GM19351 (cell line): Measurements from ENCODE around the gene GFAP.
"Not testable (repeated sequence)": the region's sequence is repeated elsewhere in the genome, so short reads cannot be mapped to it uniquely, and the experiment has no call there.

Experiments
- ATAC-seq: cut with Tn5 transposase; IDR thresholded peaks from one replicate; pipeline ENCODE4 v1.9.1; 2021; ENCODE audit warnings: mild to moderate bottlenecking, moderate library complexity; ENCODE audit not compliant: unreplicated experiment

The GFAP gene

GRCh38 chr17:44915321-44915726 is at the start of gene GFAP:
TSS of gene GFAP (minus strand) at chr17:44915500. CDS start at chr17:44915486, 14 bp downstream.
- no peak for ATAC-seq

GRCh38 chr17:44961921-44962350 is 46.6 kb upstream of the GFAP start:
- ATAC-seq: no peak

GRCh38 chr17:44960691-44961090 is 45.4 kb upstream of the GFAP start:
- ATAC-seq: no peak

GRCh38 chr17:44959821-44960531 is 44.7 kb upstream of the GFAP start:
- ATAC-seq: no peak

- ATAC-seq: no peak
These were observed 42.0 kb upstream of the GFAP start for GRCh38 chr17:44956998-44957981.

GRCh38 chr17:44955674-44956425 is 40.5 kb upstream of the GFAP start:
- ATAC-seq: no peak

- ATAC-seq: no peak
These were observed 37.7 kb upstream of the GFAP start for GRCh38 chr17:44952946-44953475.

GRCh38 chr17:44948315-44948795 is 33.1 kb upstream of the GFAP start:
- no peak for ATAC-seq

- ATAC-seq: peak; percentile 92
These were observed 32.4 kb upstream of the GFAP start, which contains the start of gene KIF18B for GRCh38 chr17:44947461-44948314. TSS of gene KIF18B (minus strand) at chr17:44947773. CDS start at chr17:44936344, 11,429 bp downstream.

- ATAC-seq: not testable (repeated sequence)
These were observed 30.4 kb upstream of the GFAP start for GRCh38 chr17:44945652-44946051.

GRCh38 chr17:44942456-44942855 is 27.2 kb upstream of the GFAP start:
- no peak for ATAC-seq

- no peak for ATAC-seq
These were observed 26.5 kb upstream of the GFAP start for GRCh38 chr17:44941712-44942331.

- no peak for ATAC-seq
These were observed 25.5 kb upstream of the GFAP start for GRCh38 chr17:44940768-44941167.

GRCh38 chr17:44940317-44940716 is 25.0 kb upstream of the GFAP start:
- ATAC-seq: no peak

- ATAC-seq: no peak
These were observed 19.8 kb upstream of the GFAP start for GRCh38 chr17:44935116-44935515.

- no peak for ATAC-seq
These were observed 19.4 kb upstream of the GFAP start for GRCh38 chr17:44934745-44935105.

GRCh38 chr17:44933824-44934744 is 18.8 kb upstream of the GFAP start:
- no peak for ATAC-seq

GRCh38 chr17:44932787-44933097 is 17.4 kb upstream of the GFAP start:
- no peak for ATAC-seq
